ENCODE measurements around the gene KLK8. TPM values are rescaled to one million over a fixed set of nuclear protein-coding genes. Genes with fewer than 3 reads are reported as not detected.
"Not testable (repeated sequence)": the region's sequence is repeated elsewhere in the genome, so short reads cannot be mapped to it uniquely, and the experiment has no call there.

Gene KLK8
- total RNA-seq, 1 donor from 2014 or later = not detected

- Histone ChIP-seq H3K27me3 (ENCODE audit: low read depth) (peaks cover 89% of the 10 kb centered on the region), H3K9me3 (replicated peaks) (no peaks in the 10 kb centered on the region), H3K36me3 (no peaks in the 10 kb centered on the region), H3K27ac (replicated peaks) (no peak overlapping the region), H3K4me1 (no peaks in the 10 kb centered on the region), H3K4me3 (no peak overlapping the region)
- intact Hi-C loops (cut with micrococcal nuclease) = no loop called here
- no peak for DNase-seq
- TF ChIP-seq CTCF (IDR thresholded peaks at IDR 0.05; ENCODE audit: borderline replicate concordance) = no peak
These were observed 978 bp downstream of the KLK8 start for GRCh38 chr19:51000426-51000825.

DNA sequence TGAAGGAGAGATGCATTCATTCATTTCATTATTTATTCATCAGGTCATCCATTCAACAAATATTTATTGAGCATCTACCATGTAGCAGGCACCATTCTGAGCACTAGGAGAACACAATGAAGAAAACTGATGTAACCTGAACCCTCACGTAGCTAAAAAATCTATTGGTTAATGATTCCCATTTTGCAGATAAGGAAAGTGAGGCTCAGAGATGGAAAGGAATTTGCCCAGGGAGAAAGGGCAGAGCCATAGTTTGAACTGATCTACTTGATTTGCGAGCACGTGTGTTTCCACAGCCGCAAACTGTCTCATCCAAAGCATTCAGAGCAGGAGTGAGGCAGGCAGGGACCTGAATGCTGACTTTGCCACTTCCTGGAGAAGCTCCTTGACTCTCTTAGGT is 2.7 kb downstream of the KLK8 start:
- Histone ChIP-seq H3K36me3 (no peaks in the 10 kb centered on the region), H3K4me3 (no peak overlapping the region), H3K27me3 (ENCODE audit: low read depth) (peaks cover 72% of the 10 kb centered on the region), H3K27ac (replicated peaks) (no peak overlapping the region), H3K9me3 (replicated peaks) (no peaks in the 10 kb centered on the region), H3K4me1 (no peaks in the 10 kb centered on the region)
- DNase-seq = no peak
- no peak for TF ChIP-seq CTCF (IDR thresholded peaks at IDR 0.05; ENCODE audit: borderline replicate concordance)
- intact Hi-C loops (cut with micrococcal nuclease) = no loop called here

DNA sequence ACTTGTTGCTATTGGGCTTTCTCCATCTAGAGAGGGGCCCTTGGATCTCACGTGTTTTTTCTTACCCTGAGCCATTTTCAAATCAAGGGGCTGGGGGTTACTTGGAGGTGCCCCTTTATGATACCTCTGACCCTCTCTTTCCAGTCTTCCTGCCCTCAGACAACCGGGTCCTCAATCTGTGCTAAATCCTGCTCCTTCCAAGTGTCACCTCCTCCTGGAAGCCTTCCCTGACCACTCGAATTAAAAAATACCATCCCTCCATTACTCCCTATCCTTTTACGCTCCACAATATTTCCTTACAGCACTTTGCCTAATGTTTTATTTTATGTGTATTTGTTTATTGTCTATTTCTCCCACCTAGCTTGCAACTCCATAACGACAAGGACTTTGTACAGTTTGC is 3.3 kb downstream of the KLK8 start:
- peaks cover 66% of the 10 kb centered on the region for H3K27me3 ChIP-seq (ENCODE audit: low read depth)
- no peak for TF ChIP-seq CTCF (IDR thresholded peaks at IDR 0.05; ENCODE audit: borderline replicate concordance)

GRCh38 chr19:50994129-50994528 is 7.3 kb downstream of the KLK8 start:
- no peaks in the 10 kb centered on the region for H3K36me3 ChIP-seq
- H3K27me3 ChIP-seq (ENCODE audit: low read depth) = peaks cover 61% of the 10 kb centered on the region
- intact Hi-C loops (cut with micrococcal nuclease) = no loop called here
- no peak for TF ChIP-seq CTCF (IDR thresholded peaks at IDR 0.05; ENCODE audit: borderline replicate concordance)
- no peaks in the 10 kb centered on the region for H3K4me1 ChIP-seq
- no peak overlapping the region for H3K27ac ChIP-seq (replicated peaks)
- H3K9me3 ChIP-seq (replicated peaks) = no peaks in the 10 kb centered on the region
- no peak overlapping the region for H3K4me3 ChIP-seq
- DNase-seq = no peak

More for the DNA sequence above, 3.3 kb downstream of the KLK8 start:
- H3K4me1 ChIP-seq = no peaks in the 10 kb centered on the region
- no peaks in the 10 kb centered on the region for H3K9me3 ChIP-seq (replicated peaks)
- no peaks in the 10 kb centered on the region for H3K36me3 ChIP-seq
- intact Hi-C loops (cut with micrococcal nuclease) = no loop called here
- DNase-seq = no peak
- no peak overlapping the region for H3K4me3 ChIP-seq
- H3K27ac ChIP-seq (replicated peaks) = no peak overlapping the region

DNA sequence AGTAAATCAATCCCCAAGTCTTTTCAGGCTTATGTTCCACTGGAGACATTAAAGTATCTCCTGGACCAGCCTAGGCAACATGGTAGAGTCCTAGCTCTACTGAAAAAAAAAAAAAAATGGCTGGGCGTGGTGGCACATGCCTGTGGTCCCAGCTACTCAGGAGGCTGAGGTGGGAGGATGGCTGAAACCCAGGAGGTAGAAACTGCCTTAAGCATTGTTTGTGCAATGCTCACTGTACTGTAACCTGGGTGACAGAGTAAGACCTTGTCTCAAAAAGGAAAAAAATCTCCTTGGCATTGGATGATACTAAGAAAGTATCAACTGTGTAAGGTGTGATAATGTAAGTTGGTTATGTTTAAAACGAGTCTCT is 8.8 kb downstream of the KLK8 start:
- Histone ChIP-seq H3K4me1 (no peaks in the 10 kb centered on the region), H3K27me3 (ENCODE audit: low read depth) (peaks cover 61% of the 10 kb centered on the region), H3K9me3 (replicated peaks) (no peaks in the 10 kb centered on the region), H3K4me3 (no peak overlapping the region), H3K36me3 (no peaks in the 10 kb centered on the region), H3K27ac (replicated peaks) (no peak overlapping the region)
- no peak for DNase-seq
- intact Hi-C loops (cut with micrococcal nuclease) = no loop called here
- TF ChIP-seq CTCF (IDR thresholded peaks at IDR 0.05; ENCODE audit: borderline replicate concordance) = no peak

GRCh38 chr19:50984416-50984815 is 17.0 kb downstream of the KLK8 start:
- intact Hi-C loops (cut with micrococcal nuclease); H3K27ac ChIP-seq (replicated peaks); H3K4me3 ChIP-seq; H3K4me1 ChIP-seq; DNase-seq; H3K9me3 ChIP-seq (replicated peaks); H3K36me3 ChIP-seq: not testable (repeated sequence)
- H3K27me3 ChIP-seq (ENCODE audit: low read depth) = peaks cover 79% of the 10 kb centered on the region
